IPS DF 4.7 (cell line): ENCODE results near the gene CD101.

Experiments used
- DNase-seq: peaks from one replicate; pipeline ENCODE4 v3.0.0-alpha.2; 2013; ENCODE audit warnings: low spot score; ENCODE audit errors: extremely low read depth

The CD101 gene

DNA sequence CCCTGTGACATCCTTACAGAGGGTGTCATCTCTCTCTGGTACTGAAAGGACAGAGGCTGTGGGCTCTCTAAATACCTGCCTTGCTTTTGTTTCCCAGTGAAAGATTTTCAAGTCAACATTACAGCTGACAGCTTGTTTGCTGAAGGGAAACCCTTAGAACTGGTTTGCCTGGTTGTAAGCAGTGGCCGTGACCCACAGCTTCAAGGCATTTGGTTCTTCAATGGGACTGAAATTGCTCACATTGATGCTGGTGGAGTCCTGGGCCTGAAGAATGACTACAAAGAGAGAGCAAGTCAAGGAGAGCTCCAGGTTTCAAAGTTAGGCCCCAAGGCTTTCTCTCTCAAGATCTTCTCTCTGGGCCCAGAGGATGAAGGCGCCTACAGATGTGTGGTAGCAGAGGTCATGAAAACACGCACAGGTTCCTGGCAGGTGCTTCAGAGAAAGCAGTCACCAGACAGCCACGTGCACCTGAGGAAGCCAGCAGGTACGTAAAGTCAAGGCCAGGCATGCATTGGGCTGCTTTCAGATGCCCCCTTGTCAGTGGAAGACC, 11.8 kb downstream of the CD101 start:
- DNase-seq = no peak

GRCh38 chr1:117014209-117014608, 12.6 kb downstream of the CD101 start:
- no peak for DNase-seq

GRCh38 chr1:117015724-117016123, 14.2 kb downstream of the CD101 start:
- DNase-seq = no peak

DNA sequence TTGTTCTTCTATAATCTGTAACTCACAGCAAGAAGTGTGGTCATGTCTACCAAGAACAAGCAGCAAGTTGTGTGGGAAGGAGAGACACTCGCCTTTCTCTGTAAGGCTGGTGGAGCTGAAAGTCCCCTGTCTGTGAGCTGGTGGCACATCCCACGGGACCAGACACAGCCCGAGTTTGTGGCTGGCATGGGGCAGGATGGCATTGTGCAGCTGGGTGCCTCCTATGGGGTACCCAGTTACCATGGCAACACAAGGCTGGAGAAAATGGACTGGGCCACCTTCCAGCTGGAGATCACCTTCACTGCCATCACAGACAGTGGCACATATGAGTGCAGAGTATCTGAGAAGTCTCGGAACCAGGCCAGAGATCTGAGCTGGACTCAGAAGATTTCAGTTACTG, 15.5 kb downstream of the CD101 start:
- DNase-seq = no peak

- no peak for DNase-seq
Measured at GRCh38 chr1:117017648-117018047, 16.1 kb downstream of the CD101 start.

DNA sequence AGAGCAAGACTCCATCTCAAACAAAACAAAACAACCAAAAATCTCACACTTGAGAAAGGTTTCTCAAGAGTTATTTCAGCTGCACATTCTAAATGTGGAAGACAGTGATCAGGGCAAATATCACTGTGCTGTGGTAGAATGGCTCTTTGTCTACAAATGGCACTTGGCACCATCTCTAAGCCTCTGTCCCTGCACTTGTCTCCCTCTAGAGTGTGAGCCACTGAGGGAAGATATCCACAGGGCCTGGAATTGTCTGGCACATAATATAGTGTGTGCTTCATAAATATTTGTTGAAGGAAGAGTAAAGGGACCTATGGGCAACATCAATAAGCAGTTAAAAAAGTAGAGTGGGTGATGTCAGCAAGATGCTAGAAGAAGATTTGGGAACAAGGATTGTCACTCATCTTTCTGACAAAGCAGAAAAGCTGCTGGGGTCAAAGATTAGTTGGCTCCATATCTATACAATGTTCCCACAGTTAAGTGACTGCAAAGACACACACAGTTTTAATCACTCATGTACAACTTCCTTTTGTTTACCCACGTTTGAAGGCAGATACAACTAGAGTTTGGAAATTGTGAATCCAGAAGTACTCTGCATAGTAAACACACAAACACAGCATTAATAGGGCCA, 19.1 kb downstream of the CD101 start:
- no peak for DNase-seq

GRCh38 chr1:117022114-117022513, 20.6 kb downstream of the CD101 start:
- DNase-seq = no peak

GRCh38 chr1:117025568-117025967, 24.0 kb downstream of the CD101 start:
- DNase-seq = no peak

- DNase-seq = no peak
Measured at GRCh38 chr1:117026361-117026760, 24.8 kb downstream of the CD101 start.

DNA sequence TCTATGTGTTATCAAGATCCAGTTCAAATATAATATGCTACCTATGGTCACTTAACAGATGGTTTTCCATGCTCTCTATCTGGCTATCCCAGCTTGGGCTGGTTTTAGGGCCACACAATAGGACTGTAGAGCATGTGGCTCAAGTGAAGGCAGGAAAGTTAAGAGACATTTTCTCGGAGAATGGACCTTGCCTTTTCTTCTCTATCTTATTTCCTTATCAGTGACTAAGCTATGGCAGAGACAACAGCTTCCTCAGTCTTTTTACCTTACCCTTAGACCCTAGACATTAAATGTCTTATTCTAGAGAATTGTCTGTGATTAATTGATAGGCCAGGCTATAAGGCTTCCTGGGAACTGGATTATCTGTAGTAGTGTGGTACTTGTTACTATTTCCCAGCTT, 28.1 kb downstream of the CD101 start:
- DNase-seq = no peak

DNA sequence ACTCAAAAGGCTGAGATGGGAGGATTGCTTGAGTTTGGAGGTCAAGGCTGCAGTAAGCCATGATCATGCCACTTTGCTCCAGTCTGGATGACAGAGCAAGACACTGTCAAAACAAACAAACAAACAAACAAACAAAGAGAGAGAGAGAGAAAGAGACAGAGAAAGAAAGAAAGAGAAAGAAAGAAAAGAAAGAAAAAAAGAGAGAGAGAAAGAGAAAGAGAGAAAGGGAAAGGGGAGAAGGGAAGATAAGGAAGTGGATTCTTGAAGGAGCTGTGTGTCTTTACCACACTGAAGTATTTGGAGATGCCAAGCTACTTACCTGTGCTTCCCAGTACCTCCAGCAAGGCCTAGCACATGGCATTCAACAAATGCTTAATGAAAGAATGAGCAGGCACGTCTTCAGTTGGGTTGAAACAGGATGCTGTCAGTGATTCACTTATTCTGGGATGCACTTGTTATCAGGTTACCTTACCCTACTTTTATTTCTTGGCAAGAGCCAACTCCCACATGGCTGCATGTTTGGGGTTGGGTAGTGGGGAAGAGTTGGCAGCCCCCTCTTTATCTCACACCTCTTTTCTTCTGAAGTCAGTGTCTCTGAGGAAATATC, 28.8 kb downstream of the CD101 start:
- no peak for DNase-seq

DNA sequence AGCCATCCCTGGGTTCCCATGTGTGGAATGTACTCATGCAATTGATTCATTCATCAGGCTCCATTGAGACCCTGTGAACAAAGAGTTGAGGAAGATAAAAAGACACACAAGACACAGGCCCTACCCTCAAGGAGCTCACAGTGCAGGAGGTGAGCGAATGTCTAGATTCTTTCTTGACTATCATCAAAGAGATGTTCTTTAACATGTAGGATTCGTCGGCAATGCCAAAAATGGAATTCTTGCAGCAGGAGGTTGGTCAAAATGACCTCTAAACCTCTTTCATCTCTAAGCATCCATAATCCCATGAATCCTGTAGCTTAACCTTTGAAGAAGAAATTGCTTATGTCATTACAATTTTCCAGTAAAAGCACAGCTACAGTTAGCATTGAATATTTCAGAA, 30.7 kb downstream of the CD101 start:
- no peak for DNase-seq

DNA sequence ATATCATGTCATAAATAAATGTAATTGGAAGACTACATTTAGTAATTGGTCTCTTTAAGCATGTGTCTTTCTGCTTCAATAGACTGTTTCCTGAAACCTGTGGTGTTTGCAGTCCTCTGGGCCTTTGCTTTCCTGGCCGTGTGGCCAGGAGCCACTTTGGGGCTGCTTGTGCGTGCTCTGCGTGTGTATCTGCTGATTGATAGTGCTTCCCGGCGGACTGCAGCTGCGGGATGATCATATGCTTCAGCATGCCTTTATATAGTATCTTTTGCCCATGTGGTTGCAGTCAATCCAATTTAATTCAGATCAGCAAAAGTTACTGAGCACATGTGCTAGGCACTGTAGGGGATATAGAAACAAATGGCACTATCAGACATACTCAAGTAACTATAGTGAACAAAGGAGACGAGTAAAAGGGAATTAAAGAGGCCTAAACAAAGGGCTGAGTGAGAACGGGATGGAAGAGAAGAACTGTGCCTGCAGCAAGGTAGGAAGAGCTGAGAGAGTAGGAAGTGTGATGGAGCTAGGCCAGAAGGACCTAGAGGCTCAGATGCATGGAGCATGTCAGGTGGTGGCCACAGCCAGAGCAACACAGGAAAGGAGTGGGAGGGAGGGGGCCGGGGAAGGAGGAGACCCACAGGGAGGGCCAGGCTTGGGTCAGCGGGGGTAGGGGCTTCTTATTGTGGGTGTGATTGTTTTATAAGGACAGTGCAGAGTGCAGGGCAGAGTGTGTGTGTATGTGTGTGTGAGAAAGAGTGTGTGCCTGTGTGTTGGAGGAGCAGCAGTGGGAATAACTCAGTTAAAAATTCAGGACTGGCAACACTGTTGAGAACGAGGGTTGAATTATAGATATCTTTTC, 31.4 kb downstream of the CD101 start:
- no peak for DNase-seq

GRCh38 chr1:117033772-117034171, 32.2 kb downstream of the CD101 start:
- DNase-seq = no peak

DNA sequence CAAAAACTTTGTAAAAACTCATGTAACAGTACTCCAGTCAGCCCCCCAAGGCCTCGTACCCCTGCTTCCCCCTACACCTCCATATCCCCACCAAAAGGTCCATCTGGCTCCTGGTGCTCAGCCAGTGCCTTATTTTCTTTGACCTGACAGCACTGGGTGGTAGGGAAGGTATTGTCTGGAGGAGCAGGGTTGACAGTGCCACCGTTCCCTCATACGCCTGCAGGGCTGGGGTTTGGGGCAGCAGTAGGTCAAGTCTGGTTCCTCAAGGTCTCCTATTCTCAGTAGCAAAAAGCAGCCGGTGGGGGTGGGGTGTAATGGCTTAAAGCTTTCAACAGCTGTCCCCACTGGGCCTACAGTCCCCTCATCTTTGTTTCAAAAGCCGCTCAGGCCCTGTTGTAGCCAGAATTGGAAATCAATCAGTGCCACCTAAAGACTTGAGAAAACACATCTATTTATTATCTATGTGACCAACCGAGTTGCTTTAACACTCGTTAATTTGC, 33.3 kb downstream of the CD101 start:
- DNase-seq = no peak

- DNase-seq = no peak
Measured at GRCh38 chr1:117036018-117036461, 34.5 kb downstream of the CD101 start.

- DNase-seq = no peak
Measured at GRCh38 chr1:117037802-117038201, 36.2 kb downstream of the CD101 start.

DNA sequence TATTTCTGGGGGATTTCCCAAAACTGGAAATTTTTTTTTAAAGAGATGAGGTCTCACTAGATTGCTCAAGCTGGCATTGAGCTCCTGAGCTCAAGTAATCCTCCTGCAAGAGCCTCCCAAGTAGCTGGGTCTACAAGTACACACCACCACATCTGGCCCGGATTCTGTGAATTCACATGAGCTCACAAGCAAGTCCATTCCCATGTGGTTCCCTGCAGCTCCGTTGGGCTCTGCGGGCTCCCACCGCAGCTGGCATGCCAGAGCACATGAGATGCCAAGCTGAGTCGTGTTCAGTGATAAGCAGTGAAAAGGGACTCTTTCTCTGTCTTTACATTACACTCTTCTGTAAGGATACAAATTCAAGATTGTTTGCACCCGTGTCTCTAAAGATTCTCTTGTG, 36.7 kb downstream of the CD101 start:
- DNase-seq = no peak

- DNase-seq = no peak
Measured at GRCh38 chr1:117044217-117044616, 42.7 kb downstream of the CD101 start.

GRCh38 chr1:117045644-117046043, 44.1 kb downstream of the CD101 start:
- no peak for DNase-seq

- no peak for DNase-seq
Measured at GRCh38 chr1:117046781-117047180, 45.2 kb downstream of the CD101 start.

- DNase-seq = no peak
Measured at GRCh38 chr1:117047271-117047670, 45.7 kb downstream of the CD101 start.
